ENCODE results near the gene MRPL9.

DNA sequence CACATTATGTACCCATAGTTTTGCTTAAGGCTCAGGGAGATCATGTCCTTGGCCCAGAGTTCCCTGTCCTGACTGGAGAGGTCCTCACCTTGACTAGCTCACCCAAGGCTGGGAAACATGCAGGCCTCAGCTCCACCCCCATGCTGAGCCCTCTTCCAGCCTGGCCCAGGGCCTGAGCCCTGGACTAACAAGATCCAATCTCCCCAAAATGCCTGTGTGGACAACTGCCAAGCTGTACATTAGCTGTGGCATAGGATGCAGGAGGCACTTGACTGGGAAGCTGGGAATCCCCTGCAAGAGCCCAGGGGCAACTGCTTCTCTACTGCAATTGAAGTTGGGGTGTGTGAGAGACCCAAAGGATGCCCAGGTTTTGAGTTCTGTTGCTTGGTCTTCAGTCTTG, 39.9 kb upstream of the MRPL9 start:
- TF ChIP-seq EZH2 (IDR thresholded peaks at IDR 0.05) = no peak
- TF ChIP-seq, protein P1, sequence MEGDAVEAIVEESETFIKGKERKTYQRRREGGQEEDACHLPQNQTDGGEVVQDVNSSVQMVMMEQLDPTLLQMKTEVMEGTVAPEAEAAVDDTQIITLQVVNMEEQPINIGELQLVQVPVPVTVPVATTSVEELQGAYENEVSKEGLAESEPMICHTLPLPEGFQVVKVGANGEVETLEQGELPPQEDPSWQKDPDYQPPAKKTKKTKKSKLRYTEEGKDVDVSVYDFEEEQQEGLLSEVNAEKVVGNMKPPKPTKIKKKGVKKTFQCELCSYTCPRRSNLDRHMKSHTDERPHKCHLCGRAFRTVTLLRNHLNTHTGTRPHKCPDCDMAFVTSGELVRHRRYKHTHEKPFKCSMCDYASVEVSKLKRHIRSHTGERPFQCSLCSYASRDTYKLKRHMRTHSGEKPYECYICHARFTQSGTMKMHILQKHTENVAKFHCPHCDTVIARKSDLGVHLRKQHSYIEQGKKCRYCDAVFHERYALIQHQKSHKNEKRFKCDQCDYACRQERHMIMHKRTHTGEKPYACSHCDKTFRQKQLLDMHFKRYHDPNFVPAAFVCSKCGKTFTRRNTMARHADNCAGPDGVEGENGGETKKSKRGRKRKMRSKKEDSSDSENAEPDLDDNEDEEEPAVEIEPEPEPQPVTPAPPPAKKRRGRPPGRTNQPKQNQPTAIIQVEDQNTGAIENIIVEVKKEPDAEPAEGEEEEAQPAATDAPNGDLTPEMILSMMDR (IDR thresholded peaks at IDR 0.05) = no peak
- TF ChIP-seq EZH2phosphoT487 (IDR thresholded peaks at IDR 0.05) = no peak
